ENCODE measurements around the gene ZNF609. TPM values are rescaled to one million over a fixed set of nuclear protein-coding genes. Genes with fewer than 3 reads are reported as not detected.
"Not testable (repeated sequence)": the region's sequence is repeated elsewhere in the genome, so short reads cannot be mapped to it uniquely, and the experiment has no call there.

The ZNF609 gene
- total and polyA plus RNA-seq, 8 donors = 4.2 to 25.2 (median 13.1) TPM

GRCh38 chr15:64630396-64631107, 170.2 kb downstream of the ZNF609 start:
- peaks cover 19 to 27% (median 21%) of the 10 kb centered on the region in 3 donors for H3K4me1 ChIP-seq
- no peaks in the 10 kb centered on the region for H3K36me3 ChIP-seq
- intact Hi-C loops (cut with DNase I) = no loop called here
- H3K9me3 ChIP-seq = no peaks in the 10 kb centered on the region
- H3K27me3 ChIP-seq = no peaks in the 10 kb centered on the region
- H3K27ac ChIP-seq = no peak overlapping the region
- ATAC-seq (no peak), DNase-seq (no peak), FAIRE-seq (no peak)
- no peak for TF ChIP-seq CTCF (IDR thresholded peaks at IDR 0.05)
- 62 to 66% methylated on average over 3 of the region's 3 CpGs for WGBS, 2 donors
- H3K4me3 ChIP-seq = no peak overlapping the region

GRCh38 chr15:64632639-64633038, 172.3 kb downstream of the ZNF609 start:
- intact Hi-C loops (cut with DNase I); H3K27ac ChIP-seq; H3K4me3 ChIP-seq; H3K27me3 ChIP-seq; DNase-seq; H3K36me3 ChIP-seq; ATAC-seq; H3K9me3 ChIP-seq; FAIRE-seq: not testable (repeated sequence)
- WGBS, 2 donors = 95% methylated on average over 3 of the region's 3 CpGs
- H3K4me1 ChIP-seq = peaks cover 29 to 41% (median 33%) of the 10 kb centered on the region in 3 donors

GRCh38 chr15:64633332-64633731, 173.0 kb downstream of the ZNF609 start:
- Histone ChIP-seq H3K4me1 (peaks cover 29 to 41% (median 33%) of the 10 kb centered on the region in 3 donors), H3K4me3 (no peak overlapping the region), H3K27me3 (no peaks in the 10 kb centered on the region), H3K27ac (peak overlapping the region in 2 of 4 donors; percentile 73 to 76), H3K9me3 (no peaks in the 10 kb centered on the region), H3K36me3 (no peaks in the 10 kb centered on the region)
- no peak for DNase-seq
- whole genome bisulfite sequencing, 2 donors = 91% methylated on average over 5 of the region's 5 CpGs
- intact Hi-C loops (cut with DNase I) = no loop called here
- ATAC-seq = no peak
- no peak for TF ChIP-seq CTCF (IDR thresholded peaks at IDR 0.05)
- FAIRE-seq = no peak

GRCh38 chr15:64634027-64634426, 173.6 kb downstream of the ZNF609 start:
- Histone ChIP-seq H3K36me3 (no peaks in the 10 kb centered on the region), H3K4me3 (no peak overlapping the region), H3K9me3 (no peaks in the 10 kb centered on the region), H3K4me1 (peaks cover 29 to 39% (median 32%) of the 10 kb centered on the region in 3 donors), H3K27me3 (no peaks in the 10 kb centered on the region), H3K27ac (peak overlapping the region; percentile 35 to 76 (median 62))
- no peak for TF ChIP-seq CTCF (IDR thresholded peaks at IDR 0.05)
- 45 to 59% methylated on average over 2 of the region's 2 CpGs for WGBS, 2 donors
- DNase-seq = no peak
- FAIRE-seq = no peak
- peak in 3 of 4 donors; percentile 21 to 27 (median 25) for ATAC-seq
- intact Hi-C loops (cut with DNase I) = no loop called here

DNA sequence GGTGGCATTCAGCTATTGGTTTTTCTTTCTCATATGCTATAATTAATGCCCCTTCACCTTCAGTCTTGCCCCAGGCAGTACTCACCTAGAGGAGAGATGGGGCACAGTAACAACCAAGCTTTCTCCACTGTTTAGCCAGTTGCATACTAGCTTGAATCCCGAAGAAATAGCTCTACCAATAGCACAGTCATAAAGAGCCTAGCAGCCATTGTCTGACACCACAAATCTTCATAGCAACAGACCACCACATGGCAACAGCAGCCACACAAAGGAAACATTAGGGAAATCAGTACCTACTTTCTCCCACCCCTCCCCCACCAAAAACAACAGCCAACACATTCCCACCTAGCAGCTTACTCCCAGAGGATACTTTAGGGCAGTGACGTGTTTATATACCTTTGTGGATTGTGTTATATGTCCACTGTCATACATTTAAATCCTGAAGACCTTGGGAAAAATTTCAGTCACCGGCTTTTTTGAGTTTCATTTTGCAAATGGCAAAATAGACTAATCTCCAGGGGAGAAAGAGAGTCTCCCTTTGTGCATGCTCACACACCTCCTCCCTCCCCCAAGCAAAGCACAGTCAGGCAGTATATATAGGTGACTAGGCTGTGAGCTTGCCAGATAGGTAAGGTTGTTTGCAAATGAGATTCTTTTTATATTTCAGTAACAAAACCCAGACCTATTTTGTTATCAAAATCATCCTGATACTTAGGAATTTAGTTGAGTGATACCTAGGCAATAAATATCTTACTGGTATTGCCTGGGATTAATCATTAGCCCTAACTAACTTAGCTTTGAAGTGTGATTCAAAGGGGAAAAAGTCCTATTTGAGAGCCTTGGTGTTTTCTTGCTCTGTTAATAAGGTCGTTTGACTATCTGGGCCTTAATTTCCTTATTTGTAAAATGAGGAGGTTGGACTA, 174.5 kb downstream of the ZNF609 start:
- Histone ChIP-seq H3K36me3 (no peaks in the 10 kb centered on the region), H3K27me3 (no peaks in the 10 kb centered on the region), H3K4me3 (no peak overlapping the region), H3K9me3 (no peaks in the 10 kb centered on the region), H3K4me1 (peaks cover 28 to 37% (median 29%) of the 10 kb centered on the region in 3 donors), H3K27ac (peak overlapping the region; percentile 35 to 76 (median 62))
- intact Hi-C loops (cut with DNase I) = no loop called here
- DNase-seq (peak in 1 of 6 donors; percentile 13), FAIRE-seq (no peak), ATAC-seq (peak; percentile 47 to 68 (median 62))
- no peak for TF ChIP-seq CTCF (IDR thresholded peaks at IDR 0.05)
- 30 to 31% methylated on average over 4 of the region's 4 CpGs for WGBS, 2 donors

Data from pancreas (tissue), 10 donors.